Spleen (tissue), 7 donors: Measurements from ENCODE around the gene PCDHA11.

Source experiments
- CTCF ChIP-seq, 11 experiments: fragments of 200-600 bp in 7 of 11; fragments of 450-650 bp in 4 of 11; sonication (generic) in 4 of 11; IDR thresholded peaks in 8 of 11; conservative IDR thresholded peaks in 3 of 11; 1 replicate in 7 of 11; 2 replicates in 4 of 11; pipeline versions ENCODE4 v1.4.0 to v1.8.0; 2016 to 2021; ENCODE audit warnings: antibody characterized with exemption in 11 of 11, inconsistent platforms in 4 of 11, mild to moderate bottlenecking in 1 of 11
- POLR2A ChIP-seq, 3 donors: fragments of 450-650 bp; IDR thresholded peaks; one replicate each; pipeline ENCODE4 v1.5.1; 2017; ENCODE audit warnings: antibody characterized with exemption in 3 of 3, mild to moderate bottlenecking in 1 of 3
- donor health status: DM: no; HTN: no; CAD: no; lungs with moderate emphysema.
- donor health status: DM: no; HTN: no; CAD: no.
- donor health status: DM: no; HTN: no; CAD: no.

DNA sequence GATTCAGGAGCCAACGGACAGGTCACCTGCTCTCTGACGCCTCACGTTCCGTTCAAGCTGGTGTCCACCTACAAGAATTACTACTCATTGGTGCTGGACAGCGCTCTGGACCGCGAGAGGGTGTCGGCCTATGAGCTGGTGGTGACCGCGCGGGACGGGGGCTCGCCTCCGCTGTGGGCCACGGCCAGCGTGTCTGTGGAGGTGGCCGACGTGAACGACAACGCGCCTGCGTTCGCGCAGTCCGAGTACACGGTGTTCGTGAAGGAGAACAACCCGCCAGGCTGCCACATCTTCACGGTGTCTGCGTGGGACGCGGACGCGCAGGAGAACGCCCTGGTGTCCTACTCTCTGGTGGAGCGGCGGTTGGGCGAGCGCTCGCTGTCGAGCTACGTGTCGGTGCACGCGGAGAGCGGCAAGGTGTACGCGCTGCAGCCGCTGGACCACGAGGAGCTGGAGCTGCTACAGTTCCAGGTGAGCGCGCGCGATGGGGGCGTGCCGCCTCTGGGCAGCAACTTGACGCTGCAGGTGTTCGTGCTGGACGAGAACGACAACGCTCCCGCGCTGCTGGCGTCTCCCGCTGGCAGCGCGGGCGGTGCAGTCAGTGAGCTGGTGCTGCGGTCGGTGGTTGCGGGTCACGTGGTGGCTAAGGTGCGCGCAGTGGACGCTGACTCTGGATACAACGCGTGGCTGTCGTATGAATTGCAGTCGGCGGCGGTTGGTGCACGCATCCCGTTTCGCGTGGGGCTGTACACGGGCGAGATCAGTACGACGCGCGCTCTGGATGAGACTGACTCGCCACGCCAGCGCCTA lies 11.4 kb upstream of the PCDHA11 start:
- TF ChIP-seq CTCF (IDR thresholded peaks at IDR 0.05 in 8 of 11, conservative IDR thresholded peaks at IDR 0.05 in 3 of 11): no peak
- no peak for TF ChIP-seq POLR2A (IDR thresholded peaks at IDR 0.05)
